Large intestine (tissue), 3 donors: ENCODE data around the gene CTSD. TPM values are rescaled to one million over a fixed set of nuclear protein-coding genes. Genes with fewer than 3 reads are reported as not detected.

Source experiments
- DNase-seq, 2 donors: peaks; one replicate each; pipeline versions ENCODE4 v3.0.0 to v3.0.0-alpha.2; 2013
- H3K27ac ChIP-seq: one replicate; pipeline ENCODE4 v1.5.1; 2013; ENCODE audit warnings: low read length
- H3K27me3 ChIP-seq: 2 replicates; pipeline ENCODE4 v1.6.1; 2013; ENCODE audit warnings: low read length; ENCODE audit not compliant: control insufficient read depth, insufficient read depth
- H3K36me3 ChIP-seq: 2 replicates; pipeline ENCODE4 v1.6.1; 2013; ENCODE audit warnings: low read length; ENCODE audit not compliant: control insufficient read depth, insufficient read depth
- H3K4me1 ChIP-seq: one replicate; pipeline ENCODE4 v1.6.1; 2013; ENCODE audit warnings: low read length; ENCODE audit not compliant: control insufficient read depth, insufficient read depth
- H3K4me3 ChIP-seq: one replicate; pipeline ENCODE4 v1.5.1; 2013; ENCODE audit warnings: low read length
- H3K9me3 ChIP-seq: one replicate; pipeline ENCODE4 v1.6.1; 2013; ENCODE audit warnings: mild to moderate bottlenecking, low read depth, low read length, moderate library complexity; ENCODE audit not compliant: control insufficient read depth
- WGBS: methylation state at CpG from one replicate; pipeline ENCODE4 v1.1.5; 2013; ENCODE audit warnings: low lambda C conversion rate; ENCODE audit not compliant: insufficient coverage; 5-methylcytosine and 5-hydroxymethylcytosine counted together
- polyA plus RNA-seq: library from polyadenylated mRNA; unstranded; fragments of 120-200 nt; gene quantifications from one replicate; pipeline ENCODE4 v1.2.1, GENCODE V29; 2013

CTSD gene
- polyA plus RNA-seq, 1 donor: 341 TPM

GRCh38 chr11:1803246-1803645 lies 39.5 kb upstream of the CTSD start:
- peaks cover 7% of the 10 kb centered on the region for H3K4me1 ChIP-seq
- H3K9me3 ChIP-seq: no peaks in the 10 kb centered on the region
- no peak for DNase-seq
- no peak overlapping the region for H3K27ac ChIP-seq
- H3K4me3 ChIP-seq: no peak overlapping the region
- whole genome bisulfite sequencing: no CpG with 5 or more reads among the region's 20 CpGs
- no peaks in the 10 kb centered on the region for H3K27me3 ChIP-seq
- H3K36me3 ChIP-seq: no peaks in the 10 kb centered on the region

GRCh38 chr11:1797391-1798125 lies 33.8 kb upstream of the CTSD start:
- no peaks in the 10 kb centered on the region for H3K36me3 ChIP-seq
- H3K27ac ChIP-seq: no peak overlapping the region
- H3K9me3 ChIP-seq: no peaks in the 10 kb centered on the region
- no peak for DNase-seq
- H3K4me3 ChIP-seq: no peak overlapping the region
- H3K4me1 ChIP-seq: no peaks in the 10 kb centered on the region
- WGBS: no CpG with 5 or more reads among the region's 14 CpGs
- no peaks in the 10 kb centered on the region for H3K27me3 ChIP-seq

GRCh38 chr11:1796413-1797011 lies 32.8 kb upstream of the CTSD start:
- no peaks in the 10 kb centered on the region for H3K9me3 ChIP-seq
- no peak for DNase-seq
- no peaks in the 10 kb centered on the region for H3K27me3 ChIP-seq
- H3K27ac ChIP-seq: no peak overlapping the region
- H3K36me3 ChIP-seq: no peaks in the 10 kb centered on the region
- WGBS: 60% methylated on average over 1 of the region's 12 CpGs
- no peak overlapping the region for H3K4me3 ChIP-seq
- no peaks in the 10 kb centered on the region for H3K4me1 ChIP-seq

GRCh38 chr11:1793081-1793480 lies 29.4 kb upstream of the CTSD start:
- no peak overlapping the region for H3K27ac ChIP-seq
- no peaks in the 10 kb centered on the region for H3K4me1 ChIP-seq
- WGBS: 90% methylated on average over 3 of the region's 3 CpGs

GRCh38 chr11:1792461-1792860 lies 28.7 kb upstream of the CTSD start:
- no peaks in the 10 kb centered on the region for H3K4me1 ChIP-seq
- no CpG with 5 or more reads among the region's 12 CpGs for WGBS
- no peaks in the 10 kb centered on the region for H3K36me3 ChIP-seq
- H3K27ac ChIP-seq: no peak overlapping the region
- no peak for DNase-seq
- H3K9me3 ChIP-seq: peaks cover 4% of the 10 kb centered on the region
- H3K27me3 ChIP-seq: no peaks in the 10 kb centered on the region
- no peak overlapping the region for H3K4me3 ChIP-seq

More at GRCh38 chr11:1793081-1793480, 29.4 kb upstream of the CTSD start:
- Histone ChIP-seq H3K27me3 (no peaks in the 10 kb centered on the region), H3K9me3 (peaks cover 4% of the 10 kb centered on the region), H3K4me3 (no peak overlapping the region), H3K36me3 (no peaks in the 10 kb centered on the region)
- DNase-seq: no peak

GRCh38 chr11:1791912-1792311 lies 28.2 kb upstream of the CTSD start:
- DNase-seq: peak; percentile 32 to 73
- H3K4me1 ChIP-seq: no peaks in the 10 kb centered on the region
- peaks cover 4% of the 10 kb centered on the region for H3K9me3 ChIP-seq
- H3K27me3 ChIP-seq: no peaks in the 10 kb centered on the region
- 0% methylated on average over 1 of the region's 6 CpGs for WGBS
- H3K27ac ChIP-seq: no peak overlapping the region
- no peak overlapping the region for H3K4me3 ChIP-seq
- H3K36me3 ChIP-seq: no peaks in the 10 kb centered on the region

- no peak overlapping the region for H3K27ac ChIP-seq
- 67% methylated on average over 1 of the region's 4 CpGs for WGBS
- H3K27me3 ChIP-seq: no peaks in the 10 kb centered on the region
- no peaks in the 10 kb centered on the region for H3K4me1 ChIP-seq
- no peaks in the 10 kb centered on the region for H3K36me3 ChIP-seq
- peaks cover 4% of the 10 kb centered on the region for H3K9me3 ChIP-seq
- no peak for DNase-seq
- H3K4me3 ChIP-seq: no peak overlapping the region
Observed at GRCh38 chr11:1786466-1786865, 22.7 kb upstream of the CTSD start.

- Histone ChIP-seq H3K4me1 (no peaks in the 10 kb centered on the region), H3K27ac (no peak overlapping the region)
Observed at GRCh38 chr11:1785749-1786413, 22.2 kb upstream of the CTSD start.

GRCh38 chr11:1784761-1785650 lies 21.3 kb upstream of the CTSD start:
- Histone ChIP-seq H3K27me3 (no peaks in the 10 kb centered on the region), H3K9me3 (peaks cover 4% of the 10 kb centered on the region), H3K4me1 (no peaks in the 10 kb centered on the region), H3K36me3 (no peaks in the 10 kb centered on the region), H3K27ac (no peak overlapping the region), H3K4me3 (no peak overlapping the region)
- no peak for DNase-seq
- 83% methylated on average over 2 of the region's 23 CpGs for WGBS

More at GRCh38 chr11:1785749-1786413, 22.2 kb upstream of the CTSD start:
- no peaks in the 10 kb centered on the region for H3K36me3 ChIP-seq
- H3K27me3 ChIP-seq: no peaks in the 10 kb centered on the region
- 96% methylated on average over 4 of the region's 21 CpGs for WGBS
- DNase-seq: no peak
- H3K9me3 ChIP-seq: peaks cover 4% of the 10 kb centered on the region
- H3K4me3 ChIP-seq: no peak overlapping the region
